Mucosa of rectum (tissue), 2 donors: ENCODE measurements around the gene PHLDA2.

Source experiments
- H3K27ac ChIP-seq, 2 donors: one replicate each; pipeline ENCODE4 v1.7.0; 2013; ENCODE audit warnings: inconsistent platforms in 2 of 2, low read depth in 2 of 2, low read length in 2 of 2
- H3K27me3 ChIP-seq, 2 donors: one replicate each; pipeline ENCODE4 v1.7.0; 2013; ENCODE audit warnings: low read length in 2 of 2; ENCODE audit not compliant: control insufficient read depth in 2 of 2, insufficient read depth in 2 of 2
- H3K36me3 ChIP-seq, 2 donors: one replicate each; pipeline ENCODE4 v1.7.0; 2013; ENCODE audit warnings: low read length in 2 of 2; ENCODE audit not compliant: control insufficient read depth in 2 of 2, insufficient read depth in 2 of 2
- H3K4me1 ChIP-seq, 2 donors: one replicate each; pipeline ENCODE4 v1.7.0; 2013; ENCODE audit warnings: low read length in 2 of 2, mild to moderate bottlenecking in 1 of 2; ENCODE audit not compliant: control insufficient read depth in 2 of 2, insufficient read depth in 2 of 2
- H3K4me3 ChIP-seq, 2 donors: one replicate each; pipeline ENCODE4 v1.7.0; 2013; ENCODE audit warnings: low read length in 2 of 2
- H3K9ac ChIP-seq, 2 donors: one replicate each; pipeline ENCODE4 v1.7.0; 2013; ENCODE audit warnings: low read length in 2 of 2, low read depth in 1 of 2, mild to moderate bottlenecking in 1 of 2
- H3K9me3 ChIP-seq, 2 donors: one replicate each; pipeline ENCODE4 v1.7.0; 2013; ENCODE audit warnings: low read length in 2 of 2; ENCODE audit not compliant: control insufficient read depth in 2 of 2
- donor health status: healthy.
- donor health status: Normal muscosa, but diverticular disease.

PHLDA2 gene

GRCh38 chr11:2890466-2891294 is 38.5 kb downstream of the PHLDA2 start:
- H3K9ac ChIP-seq = peak overlapping the region; percentile 24 to 71
- peaks cover 21 to 23% of the 10 kb centered on the region in 2 donors for H3K4me1 ChIP-seq
- H3K27me3 ChIP-seq = no peaks in the 10 kb centered on the region
- no peak overlapping the region for H3K27ac ChIP-seq
- H3K9me3 ChIP-seq = no peaks in the 10 kb centered on the region
- H3K36me3 ChIP-seq = no peaks in the 10 kb centered on the region
- peak overlapping the region in 1 of 2 donors; percentile 20 for H3K4me3 ChIP-seq

- Histone ChIP-seq H3K27ac (no peak overlapping the region), H3K9me3 (no peaks in the 10 kb centered on the region), H3K9ac (no peak overlapping the region), H3K4me3 (no peak overlapping the region), H3K4me1 (peaks cover 26 to 28% of the 10 kb centered on the region in 2 donors), H3K36me3 (no peaks in the 10 kb centered on the region), H3K27me3 (no peaks in the 10 kb centered on the region)
These were observed 39.6 kb downstream of the PHLDA2 start for GRCh38 chr11:2889362-2890273.

GRCh38 chr11:2888266-2888968 is 40.8 kb downstream of the PHLDA2 start:
- no peaks in the 10 kb centered on the region for H3K36me3 ChIP-seq
- no peaks in the 10 kb centered on the region for H3K27me3 ChIP-seq
- no peaks in the 10 kb centered on the region for H3K9me3 ChIP-seq
- no peak overlapping the region for H3K27ac ChIP-seq
- no peak overlapping the region for H3K4me3 ChIP-seq
- H3K4me1 ChIP-seq = peaks cover 26 to 31% of the 10 kb centered on the region in 2 donors
- no peak overlapping the region for H3K9ac ChIP-seq

GRCh38 chr11:2887515-2888195 is 41.6 kb downstream of the PHLDA2 start:
- Histone ChIP-seq H3K4me1 (peaks cover 28 to 29% of the 10 kb centered on the region in 2 donors), H3K27me3 (peaks cover 3 to 5% of the 10 kb centered on the region in 2 donors), H3K9ac (no peak overlapping the region), H3K4me3 (no peak overlapping the region), H3K27ac (no peak overlapping the region), H3K9me3 (no peaks in the 10 kb centered on the region), H3K36me3 (no peaks in the 10 kb centered on the region)

- Histone ChIP-seq H3K4me3 (no peak overlapping the region), H3K36me3 (no peaks in the 10 kb centered on the region), H3K9me3 (no peaks in the 10 kb centered on the region), H3K27ac (peak overlapping the region in 1 of 2 donors; percentile 38), H3K27me3 (peaks cover 3 to 8% of the 10 kb centered on the region in 2 donors), H3K4me1 (peaks cover 22 to 24% of the 10 kb centered on the region in 2 donors), H3K9ac (no peak overlapping the region)
These were observed 42.3 kb downstream of the PHLDA2 start for GRCh38 chr11:2886936-2887335.

GRCh38 chr11:2886191-2886894 is 42.9 kb downstream of the PHLDA2 start:
- Histone ChIP-seq H3K9me3 (no peaks in the 10 kb centered on the region), H3K4me3 (peak overlapping the region in 1 of 2 donors; percentile 48), H3K27me3 (peaks cover 3 to 8% of the 10 kb centered on the region in 2 donors), H3K4me1 (peaks cover 16 to 18% of the 10 kb centered on the region in 2 donors), H3K36me3 (no peaks in the 10 kb centered on the region), H3K9ac (peak overlapping the region in 1 of 2 donors; percentile 56), H3K27ac (peak overlapping the region; percentile 15 to 38)

GRCh38 chr11:2885678-2886081 is 43.5 kb downstream of the PHLDA2 start, which contains the start of gene CDKN1C:
Gene CDKN1C (minus strand): TSS chr11:2885775. CDS start chr11:2885456, 319 bp downstream.
- Histone ChIP-seq H3K36me3 (no peaks in the 10 kb centered on the region), H3K27ac (peak within 1 kb of the TSS; percentile 70), H3K27me3 (peaks cover 3 to 8% of the 10 kb centered on the region in 2 donors), H3K4me1 (peaks cover 12 to 16% of the 10 kb centered on the region in 2 donors), H3K9me3 (no peaks in the 10 kb centered on the region), H3K4me3 (peak within 1 kb of the TSS; percentile 73 to 83), H3K9ac (peak within 1 kb of the TSS; percentile 60 to 81)

GRCh38 chr11:2885017-2885677 is 44.1 kb downstream of the PHLDA2 start:
- peak overlapping the region; percentile 70 for H3K27ac ChIP-seq
- H3K36me3 ChIP-seq = no peaks in the 10 kb centered on the region
- H3K9me3 ChIP-seq = no peaks in the 10 kb centered on the region
- H3K9ac ChIP-seq = peak overlapping the region; percentile 60 to 81
- peak overlapping the region; percentile 73 to 83 for H3K4me3 ChIP-seq
- peaks cover 12 to 13% of the 10 kb centered on the region in 2 donors for H3K4me1 ChIP-seq
- peaks cover 3 to 8% of the 10 kb centered on the region in 2 donors for H3K27me3 ChIP-seq
